DMS53 (cell line): ENCODE results near the gene TELO2.
A peak's percentile ranks its signal among the peaks of the same experiment; 100 is the strongest.
"Not testable (repeated sequence)": the region's sequence is repeated elsewhere in the genome, so short reads cannot be mapped to it uniquely, and the experiment has no call there.

ENCODE experiments used
- DNase-seq: peaks from one replicate; lab custom pipeline; 2025; lab: John Stamatoyannopoulos, UW

The TELO2 gene

DNA sequence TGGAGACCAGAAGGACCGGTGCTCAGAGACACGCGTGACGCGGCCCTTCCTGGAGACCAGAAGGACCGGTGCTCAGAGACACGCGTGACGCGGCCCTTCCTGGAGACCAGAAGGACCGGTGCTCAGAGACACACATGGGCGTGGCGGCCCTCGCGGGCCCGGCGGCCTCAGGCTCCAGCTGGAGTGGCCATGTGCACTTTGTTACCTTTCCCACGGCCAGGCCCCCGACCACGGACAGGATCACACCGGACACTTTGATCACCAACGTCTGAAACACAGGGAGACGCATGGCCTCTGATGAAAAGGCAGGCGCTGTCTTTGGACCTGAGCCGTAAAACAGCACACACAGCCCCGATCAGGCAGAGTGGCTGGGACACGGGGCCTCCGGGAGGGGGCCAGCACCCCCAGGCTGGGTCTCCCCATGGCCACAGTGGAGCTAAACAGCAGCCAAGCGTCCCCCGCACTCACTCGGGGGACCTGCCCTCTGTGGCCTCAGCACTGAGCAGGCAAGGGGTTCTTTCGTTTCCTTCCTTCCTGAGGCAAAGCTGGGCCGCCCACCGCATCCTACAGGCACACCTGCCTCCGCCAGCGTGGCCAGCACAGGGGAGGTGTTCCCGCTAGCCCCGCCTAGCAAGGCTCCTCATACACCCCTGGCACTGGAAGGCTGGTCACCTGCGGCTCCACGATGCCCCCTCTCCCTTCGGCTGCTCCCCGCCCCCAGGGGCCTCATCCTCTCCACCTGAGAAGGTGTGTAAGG is 35.5 kb upstream of the TELO2 start:
- DNase-seq, result no peak

DNA sequence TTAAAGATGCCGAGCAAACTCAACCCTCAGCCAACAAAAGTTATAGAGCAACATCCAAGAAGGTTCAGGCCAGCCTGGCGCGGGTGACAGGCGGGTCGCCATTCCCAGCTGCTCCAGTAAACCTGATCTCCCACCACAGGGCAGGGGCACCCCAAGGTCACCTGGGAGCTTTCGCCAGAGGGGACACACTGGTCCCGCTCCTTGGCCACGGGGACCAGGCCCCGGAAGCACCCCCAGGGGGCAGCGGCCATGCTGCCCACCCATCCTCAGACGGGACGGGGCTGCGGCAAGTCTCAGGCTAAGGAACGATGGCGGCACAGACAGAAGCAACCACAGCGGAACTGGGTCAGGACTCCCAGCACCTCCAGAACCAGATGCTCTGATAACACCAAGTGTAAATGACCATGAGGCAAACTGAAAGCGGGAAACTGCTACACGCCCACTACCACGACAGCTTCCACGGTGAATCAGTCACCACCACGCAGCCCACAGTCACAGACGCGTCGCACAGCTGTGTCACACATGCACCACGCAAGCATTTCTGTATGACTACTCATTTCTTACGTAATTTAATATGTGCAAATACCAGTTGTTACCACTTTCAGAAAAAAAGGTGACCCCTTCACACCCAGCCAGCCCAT is 34.7 kb upstream of the TELO2 start:
- DNase-seq, result no peak

DNA sequence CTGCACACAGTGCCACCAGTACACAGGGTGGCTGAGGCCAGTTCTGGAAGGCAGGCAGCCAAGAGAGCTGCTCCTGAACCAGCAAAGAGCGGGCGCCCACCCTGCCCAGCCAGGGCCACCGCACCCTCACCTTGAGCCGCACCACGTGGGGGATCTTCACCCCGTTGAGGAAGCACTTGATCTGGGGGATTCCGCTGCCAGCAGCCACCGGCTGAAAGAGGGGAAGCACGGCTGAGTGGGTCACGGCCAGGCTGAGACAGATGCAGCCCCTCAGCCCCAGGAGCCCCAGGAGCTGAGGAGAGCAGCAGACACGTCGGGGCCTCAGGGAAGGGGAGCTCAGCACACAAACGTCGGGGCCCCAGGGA is 34.2 kb upstream of the TELO2 start:
- DNase-seq, result no peak

DNA sequence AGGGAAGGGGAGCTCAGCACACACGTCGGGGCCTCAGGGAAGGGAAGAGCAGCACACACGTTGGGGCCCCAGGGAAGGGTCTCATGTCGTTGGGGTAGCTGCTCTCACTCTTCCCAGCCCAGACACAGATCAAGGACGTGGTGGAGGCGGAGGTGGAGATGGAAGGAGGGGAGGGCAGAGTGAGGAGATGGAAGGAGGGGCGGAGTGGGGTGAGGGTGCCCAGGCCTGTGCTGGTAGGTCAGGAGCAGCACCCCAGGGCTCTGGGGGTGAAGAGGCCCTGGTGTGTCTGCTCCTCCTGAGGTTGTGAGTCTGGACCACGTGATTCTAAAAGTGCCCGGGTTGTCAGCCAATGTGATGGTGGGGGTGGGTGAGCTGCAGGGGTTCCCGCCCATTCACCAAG is 33.2 kb upstream of the TELO2 start:
- DNase-seq, result no peak

DNA sequence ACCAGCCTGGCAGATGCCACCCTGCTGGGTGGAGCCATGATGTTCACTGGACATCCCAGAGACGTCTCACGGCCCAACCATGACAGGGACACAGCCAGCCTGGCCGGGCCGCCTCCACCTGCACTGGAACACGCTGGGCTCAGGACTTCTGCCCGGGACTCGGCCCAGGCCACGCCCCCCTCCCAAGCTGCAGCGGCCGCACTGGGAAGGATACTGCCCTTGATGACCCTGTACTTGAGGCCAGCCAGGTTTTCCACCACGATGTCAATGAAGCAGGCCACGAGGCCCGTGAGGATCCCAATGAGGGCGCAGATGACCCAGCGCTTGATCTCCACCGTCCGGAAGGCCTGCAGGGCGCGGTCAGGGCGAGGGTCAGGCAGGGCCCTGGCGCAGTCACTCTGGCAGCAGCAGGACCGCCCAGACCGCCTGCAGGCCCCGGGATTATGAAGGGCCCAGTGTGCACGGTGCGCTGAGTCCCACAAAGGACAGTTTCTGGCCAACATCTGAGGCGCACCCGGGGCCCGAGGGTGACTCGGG is 32.5 kb upstream of the TELO2 start:
- DNase-seq, result no peak

DNA sequence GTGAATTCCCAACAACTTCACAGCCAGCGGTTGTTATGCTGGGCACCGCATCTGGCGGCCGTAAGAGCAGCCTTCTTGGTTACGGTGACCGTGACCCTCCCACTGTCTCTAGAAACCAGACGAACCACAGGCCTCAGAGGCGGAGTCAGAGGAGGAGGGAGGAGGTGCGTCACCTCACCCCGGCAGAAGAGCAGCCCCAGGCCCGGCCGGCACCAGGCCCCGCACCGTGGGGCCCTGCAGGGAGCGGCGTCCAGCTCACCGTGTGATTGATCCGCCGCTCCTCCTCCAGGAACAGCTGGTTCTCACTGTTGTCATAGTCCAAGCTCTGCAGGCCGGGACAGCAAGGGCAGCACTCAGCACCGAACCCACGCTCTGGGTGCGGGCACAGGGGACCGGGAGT is 32.0 kb upstream of the TELO2 start:
- DNase-seq, result no peak

DNA sequence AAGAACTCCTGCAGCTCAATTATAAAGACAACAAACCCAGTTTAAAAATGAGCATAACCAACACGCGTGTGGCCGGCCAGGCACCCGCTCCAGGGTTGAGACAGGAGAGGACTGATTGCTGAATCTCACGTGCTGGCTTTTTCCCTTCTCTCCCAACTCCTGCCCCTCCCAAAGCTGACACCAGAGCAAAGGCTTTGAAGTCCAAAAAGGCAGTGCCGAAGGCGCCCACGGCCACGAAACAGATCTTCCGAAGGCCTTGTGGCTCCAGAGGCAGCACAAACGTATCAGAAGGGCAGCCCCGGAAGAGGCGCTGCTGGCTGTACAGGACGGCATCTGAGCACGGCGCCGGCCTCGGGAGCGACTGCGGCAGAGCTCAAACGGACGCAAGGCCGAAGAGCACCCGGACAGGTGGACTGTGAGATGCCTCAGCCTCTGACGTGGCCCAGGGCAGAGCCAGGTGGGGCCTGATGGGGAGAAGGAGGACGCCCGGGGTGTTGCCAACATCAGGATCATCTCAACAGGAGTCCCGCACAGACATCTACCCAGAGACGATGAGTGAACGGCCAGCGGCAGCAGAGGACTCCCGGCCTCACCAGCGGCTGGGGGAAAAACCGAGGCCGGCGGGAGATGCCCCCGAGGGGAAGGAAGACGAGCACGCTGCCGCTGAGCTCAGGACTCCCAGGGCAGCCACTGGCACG is 28.8 kb upstream of the TELO2 start:
- DNase-seq, result no peak

DNA sequence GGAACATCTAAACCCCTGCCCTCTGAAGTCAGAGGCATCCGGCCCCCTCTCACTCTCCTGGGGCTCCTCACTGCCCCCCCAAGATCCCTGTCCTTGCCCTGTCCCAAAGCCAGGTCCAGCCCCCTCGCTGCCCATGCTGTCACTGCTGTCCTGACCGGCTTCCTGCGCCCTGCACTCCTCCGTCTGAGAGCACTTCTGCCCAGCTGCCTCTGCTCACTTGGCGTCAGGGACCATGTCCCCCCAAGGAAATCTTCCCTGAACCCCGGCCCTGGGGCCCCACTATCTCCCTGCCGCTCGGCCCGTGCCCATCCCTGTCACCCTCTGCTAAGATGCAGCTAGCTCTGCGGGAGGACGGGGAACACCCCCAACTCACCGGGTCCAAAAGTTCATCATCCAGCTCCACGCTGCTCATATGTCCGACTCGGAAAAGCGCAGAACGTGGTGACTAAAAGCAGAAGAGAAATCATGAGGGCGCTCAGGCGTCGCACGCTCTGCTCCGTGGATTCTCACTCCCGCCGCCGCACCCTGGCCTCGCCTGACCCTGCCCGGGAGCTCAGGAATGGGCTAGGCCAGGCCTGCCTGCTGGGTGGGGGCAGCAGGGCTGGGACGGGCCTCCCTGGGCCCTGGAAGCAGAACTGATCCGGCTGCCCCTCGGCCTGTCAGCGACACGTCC is 28.1 kb upstream of the TELO2 start:
- DNase-seq, result no peak

DNA sequence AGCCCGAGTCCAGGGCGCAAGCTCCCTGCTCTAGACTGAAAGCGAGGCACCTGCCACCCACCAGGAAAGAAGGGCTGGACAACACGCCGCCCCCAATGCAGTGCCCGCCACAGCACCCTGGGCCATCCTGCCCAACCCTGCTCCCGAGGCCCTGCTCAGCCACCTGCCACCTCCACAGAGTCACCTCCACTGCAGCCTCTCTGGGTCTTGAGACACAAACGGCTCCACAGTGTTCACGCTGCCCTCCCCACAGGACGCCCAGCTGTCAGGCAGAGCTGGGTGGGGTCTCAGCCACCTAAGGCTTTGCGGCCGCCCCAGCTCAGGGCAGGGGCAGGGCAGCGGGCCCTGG is 27.6 kb upstream of the TELO2 start:
- no peak for DNase-seq

DNA sequence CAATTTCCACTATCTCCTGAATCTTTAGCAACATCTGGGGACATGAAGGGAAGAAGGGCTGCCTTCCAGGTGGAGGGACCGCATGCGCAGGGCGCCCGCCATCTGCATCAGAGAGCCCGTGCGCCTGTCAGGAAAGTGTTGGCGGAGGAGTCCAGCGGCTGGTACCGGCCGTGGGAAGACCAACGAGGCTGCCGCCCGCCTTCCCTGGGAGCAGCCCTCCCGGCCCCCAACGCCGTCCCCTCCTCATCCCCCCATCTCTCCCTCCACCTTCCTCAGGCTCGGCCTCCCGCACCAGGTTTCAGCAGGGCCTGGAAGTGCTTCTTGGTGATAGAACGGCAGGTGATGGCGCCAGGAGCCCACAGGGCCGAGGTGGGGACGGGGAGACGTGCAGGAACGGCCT is 27.1 kb upstream of the TELO2 start:
- no peak for DNase-seq

DNA sequence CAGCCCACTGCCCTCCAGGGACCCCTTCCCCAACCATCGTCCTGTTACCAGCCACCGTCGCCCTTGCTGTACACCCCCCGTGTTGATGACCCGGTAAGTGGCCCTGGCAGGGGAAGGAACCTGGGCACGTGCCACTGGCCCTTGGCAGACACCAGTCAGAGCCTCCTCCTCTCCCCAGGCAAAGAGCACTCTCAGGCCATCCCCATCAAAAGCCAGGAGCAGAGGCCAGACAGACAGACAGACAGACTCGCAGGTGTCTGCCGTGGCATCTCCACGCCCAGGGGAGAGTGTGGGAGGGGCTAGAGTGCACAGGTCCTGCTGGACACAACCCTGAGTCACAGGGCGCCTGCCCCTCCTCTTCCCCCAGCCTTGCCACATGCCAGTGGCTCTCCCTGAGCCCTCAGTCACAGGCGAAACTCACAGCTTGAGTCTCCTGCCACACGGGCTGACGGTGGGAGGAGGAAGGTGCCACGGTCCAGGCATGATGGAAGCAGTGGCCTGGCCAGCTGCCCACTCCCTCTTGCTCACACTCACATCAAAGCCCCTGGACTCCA is 26.1 kb upstream of the TELO2 start:
- peak; percentile 48 for DNase-seq

DNA sequence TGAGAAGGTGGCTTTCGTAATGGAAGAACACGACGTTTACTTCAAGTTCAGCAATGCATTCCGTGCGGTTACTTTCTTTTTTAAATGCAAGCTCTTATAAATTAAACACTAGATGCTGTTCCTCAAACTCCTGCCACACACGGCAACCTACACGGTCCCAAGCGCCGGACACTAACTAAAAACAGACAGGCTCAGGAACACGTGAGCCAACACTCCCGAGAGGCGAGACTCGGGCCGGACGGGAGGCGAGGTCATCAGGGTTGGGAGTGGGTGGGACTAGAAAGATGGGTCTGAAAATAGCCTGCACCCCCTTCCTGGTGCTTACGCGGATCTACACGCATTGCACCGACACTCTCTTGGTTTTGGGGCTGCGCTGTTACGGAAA is 24.7 kb upstream of the TELO2 start:
- no peak for DNase-seq

DNA sequence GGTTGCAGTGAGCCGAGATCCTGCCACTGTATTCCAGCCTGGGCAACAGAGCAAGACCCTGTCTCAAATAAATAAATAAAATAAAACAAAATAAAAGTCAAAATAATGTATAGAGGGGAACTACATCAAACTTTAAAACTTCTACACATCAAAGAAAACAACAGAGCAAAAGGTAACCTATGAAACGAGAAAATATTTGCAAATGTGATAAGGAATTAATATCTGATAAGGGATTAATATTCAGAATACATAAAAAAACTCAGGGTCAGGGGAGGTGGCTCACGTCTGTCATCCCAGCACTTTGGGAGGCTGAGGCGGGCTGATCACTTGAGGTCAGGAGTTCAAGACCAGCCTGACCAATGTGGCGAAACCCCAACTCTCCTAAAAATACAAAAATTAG is 24.0 kb upstream of the TELO2 start:
- not testable (repeated sequence) for DNase-seq

DNA sequence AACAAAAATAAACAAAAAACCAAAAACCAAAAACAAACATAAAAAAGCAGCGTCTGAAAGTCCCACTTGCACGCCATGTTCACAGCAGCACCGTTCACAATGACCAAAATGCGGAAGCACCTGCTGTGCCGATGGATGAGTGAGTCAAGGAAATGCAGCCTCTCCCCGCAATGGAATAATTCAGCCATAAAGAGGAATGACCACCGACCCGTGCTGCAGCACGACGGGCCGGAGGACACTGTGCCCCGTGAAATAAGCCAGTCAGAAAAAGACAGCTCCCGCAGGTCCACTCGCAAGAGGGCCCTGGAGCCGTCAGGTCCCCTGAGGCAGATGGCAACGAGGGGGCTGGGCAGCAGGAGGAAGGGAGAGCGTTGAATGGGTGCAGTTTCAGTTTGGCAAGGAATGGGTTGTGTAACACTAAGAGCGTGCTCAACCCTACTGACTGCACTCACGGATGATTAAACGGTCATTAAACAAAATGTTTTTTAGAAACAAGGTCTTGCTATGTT is 23.4 kb upstream of the TELO2 start:
- no peak for DNase-seq

DNA sequence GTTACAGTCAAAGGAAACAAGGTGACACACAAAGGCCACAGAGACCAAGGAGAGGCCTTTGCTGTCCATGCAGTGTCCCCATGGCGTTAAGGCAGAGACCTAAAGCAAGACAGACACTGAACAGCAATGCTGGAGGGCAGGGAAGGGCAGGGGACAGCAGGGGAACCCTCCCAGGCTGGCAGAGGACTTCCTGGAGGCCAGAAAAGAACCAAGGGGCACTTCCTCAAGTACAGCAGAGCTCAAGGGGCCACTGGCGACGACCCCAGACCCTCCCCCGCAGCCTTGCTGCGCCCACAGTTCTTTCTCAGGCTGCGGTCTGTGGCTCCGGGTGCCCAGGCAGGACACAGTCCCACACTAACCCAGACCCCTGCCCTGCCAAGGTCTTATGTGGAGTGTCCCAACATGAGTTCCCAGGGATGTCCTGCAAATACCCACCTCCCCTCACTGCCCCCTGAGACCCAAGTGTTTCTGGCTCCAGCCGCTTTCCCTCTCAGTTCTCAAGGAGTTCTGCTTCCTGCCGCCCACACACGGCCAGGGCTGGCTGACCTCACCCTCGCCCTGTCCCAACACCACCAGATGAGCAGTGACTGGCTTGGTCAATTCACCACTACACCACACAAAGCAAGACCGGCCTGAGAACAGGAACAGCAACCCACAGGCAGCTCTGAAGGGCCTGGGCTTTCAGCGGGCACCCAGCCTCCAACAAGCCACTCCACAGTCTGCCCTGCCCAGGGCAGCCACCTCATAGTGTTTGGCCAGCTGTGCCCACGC is 22.5 kb upstream of the TELO2 start:
- no peak for DNase-seq

DNA sequence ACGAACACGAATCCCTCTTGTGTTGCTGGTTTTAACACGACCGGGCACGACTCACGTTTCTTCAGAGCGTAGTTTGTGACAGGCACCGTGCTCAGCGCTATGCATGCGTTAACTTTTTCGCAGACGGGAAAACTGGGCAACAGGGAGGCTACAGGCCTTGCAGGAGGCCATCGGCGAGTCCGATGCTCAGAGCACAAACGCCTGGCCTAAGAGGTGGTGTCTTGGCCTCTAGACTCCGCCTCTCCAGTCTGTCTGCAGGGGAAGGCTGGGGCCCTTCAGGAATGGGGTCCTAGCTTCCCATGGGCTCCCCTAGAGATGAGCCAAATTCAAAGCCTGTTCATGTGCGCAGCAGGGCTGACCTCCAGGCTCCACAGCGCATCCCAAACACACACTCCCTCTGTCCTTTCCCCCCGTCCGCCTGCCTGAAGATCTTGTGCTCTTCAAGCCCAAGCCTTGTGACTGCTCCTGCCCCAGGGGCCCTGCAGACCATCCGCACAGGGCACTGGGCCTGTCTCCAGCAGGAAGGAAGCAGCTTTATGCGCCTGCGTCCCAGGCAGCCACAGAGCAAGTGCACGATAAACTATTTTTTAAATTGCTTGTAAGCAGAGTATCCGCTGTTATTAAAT is 21.5 kb upstream of the TELO2 start:
- DNase-seq, result no peak

DNA sequence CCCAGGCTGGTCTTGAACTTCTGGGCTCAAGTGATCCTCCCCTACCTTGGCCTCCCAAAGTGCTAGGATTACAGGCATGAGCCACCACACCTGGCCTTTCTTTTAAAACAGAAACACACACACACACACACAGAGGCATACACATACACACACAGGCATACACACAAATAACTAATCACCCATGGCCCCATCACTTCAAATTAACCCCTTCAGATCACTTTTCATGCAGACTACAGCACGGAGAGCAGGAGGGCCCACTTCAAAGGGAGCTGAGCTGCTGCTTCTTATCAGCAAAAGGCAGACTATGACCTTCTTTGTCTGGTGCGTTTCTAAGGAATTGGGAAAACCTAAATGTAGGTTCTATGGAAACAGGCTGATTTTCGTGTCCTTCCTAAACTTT is 20.2 kb upstream of the TELO2 start:
- DNase-seq, result no peak

DNA sequence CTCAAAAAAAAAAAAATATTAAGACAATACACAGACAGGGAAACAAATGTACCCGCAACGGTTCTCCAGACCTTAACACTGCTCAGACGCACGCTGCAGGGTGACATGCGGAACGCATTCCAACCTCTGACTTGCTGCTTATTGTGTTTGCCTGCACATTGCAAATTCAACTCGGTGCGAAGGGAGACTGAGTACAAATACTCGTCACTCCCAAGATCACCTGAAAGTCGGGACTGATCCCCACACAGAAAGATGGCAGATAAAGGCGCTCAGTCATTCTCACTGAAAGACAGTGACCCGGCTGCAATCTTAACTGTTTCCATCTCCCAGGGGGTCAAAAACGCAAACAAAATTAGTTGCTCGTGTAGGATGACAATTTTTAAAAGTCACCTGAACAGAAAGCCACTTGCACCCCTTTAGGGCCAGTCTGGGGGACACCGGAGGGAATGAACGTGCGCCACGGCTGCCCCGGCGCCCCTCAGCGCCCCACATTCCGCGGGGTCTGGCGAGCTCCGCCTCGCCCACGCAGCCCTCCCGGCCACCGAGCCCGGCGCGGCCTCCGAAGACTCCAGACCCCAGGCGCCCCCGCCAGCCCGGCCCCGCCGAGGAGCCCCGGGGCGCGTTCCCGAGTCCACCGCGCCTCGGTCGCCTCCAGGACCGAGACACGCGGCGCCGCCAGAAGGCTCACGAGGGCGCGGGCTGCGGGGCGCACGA is 18.9 kb upstream of the TELO2 start:
- peak; percentile 16 for DNase-seq

DNA sequence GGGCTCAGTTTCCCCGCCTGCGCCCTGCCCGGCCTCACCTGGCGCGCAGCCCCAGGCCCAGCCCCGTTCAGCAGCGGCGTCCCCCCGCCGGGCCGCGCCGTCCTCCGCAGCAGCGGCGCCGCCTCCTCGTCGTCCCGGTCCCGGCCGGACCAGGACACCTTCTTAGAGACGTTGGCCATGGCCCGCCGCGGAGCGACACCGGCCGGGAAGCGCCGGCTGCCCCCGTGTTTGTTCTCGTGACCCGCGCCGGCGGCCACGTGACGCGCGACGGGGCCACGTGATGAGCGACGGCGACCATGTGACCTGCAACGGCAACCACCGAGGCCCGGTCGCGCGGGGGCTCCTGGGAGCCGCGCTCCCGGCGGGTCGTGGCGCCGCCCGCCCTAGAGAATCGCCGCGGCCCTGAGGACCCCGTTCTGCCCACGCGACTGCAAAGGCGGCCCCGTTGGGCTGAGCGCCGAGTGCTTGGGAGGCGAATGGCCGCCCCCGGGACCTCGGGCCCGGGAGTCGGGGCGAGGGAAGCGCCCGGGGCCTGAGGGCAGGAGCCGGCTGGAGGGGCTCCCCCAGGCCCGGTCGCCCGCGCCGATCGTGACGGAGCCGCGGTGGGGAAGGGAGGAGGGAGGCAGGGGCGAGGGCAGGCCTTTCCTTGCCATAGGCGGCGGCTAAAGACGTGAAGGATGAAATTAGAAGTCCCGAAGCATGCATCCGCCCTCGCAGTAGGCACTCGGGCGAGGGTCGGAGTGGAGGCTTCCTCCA is 18.2 kb upstream of the TELO2 start, which contains the start of gene CLCN7:
Gene CLCN7 (minus strand): TSS at position 233 of the 756 bp plus-strand sequence. CDS start 54 bp downstream, at position 179.
- DNase-seq, result peak; percentile 90
